K562 (cell line): ENCODE measurements around the gene ZNF503. TPM values are rescaled to one million over a fixed set of nuclear protein-coding genes. Genes with fewer than 3 reads are reported as not detected.

Experiments used
- ARID2 ChIP-seq: fragments of 450-650 bp; IDR thresholded peaks from 2 replicates; pipeline ENCODE4 v1.6.1; 2017; ENCODE audit warnings: antibody characterized with exemption, mild to moderate bottlenecking
- ATF3 ChIP-seq, 2 experiments: fragments of 450-650 bp in 1 of 2; sonication (generic) in 1 of 2; formaldehyde crosslinking in 1 of 2; IDR thresholded peaks in 1 of 2; conservative IDR thresholded peaks in 1 of 2; 2 replicates each; pipeline versions ENCODE4 v1.6.1 to v1.8.1; 2016 to 2023; ENCODE audit warnings: mild to moderate bottlenecking in 2 of 2, moderate library complexity in 2 of 2, inconsistent platforms in 1 of 2, missing genetic modification reagents in 1 of 2
- BRCA1 ChIP-seq, 2 experiments: fragments of 450-650 bp in 1 of 2; sonication (generic) in 1 of 2; formaldehyde crosslinking in 1 of 2; IDR thresholded peaks; 2 replicates each; pipeline versions ENCODE4 v1.5.0 to v1.6.1; 2017 to 2020; ENCODE audit warnings: mild to moderate bottlenecking in 1 of 2, missing genetic modification reagents in 1 of 2
- CTBP1 ChIP-seq: fragments of 450-650 bp; IDR thresholded peaks from 2 replicates; pipeline ENCODE4 v1.6.1; 2016; ENCODE audit warnings: borderline replicate concordance
- CTCF ChIP-seq, 3 experiments: IDR thresholded peaks in 2 of 3; conservative IDR thresholded peaks in 1 of 3; 2 replicates each; pipeline ENCODE4 v1.5.1; 2011 to 2012; ENCODE audit warnings: low read length in 3 of 3, mild to moderate bottlenecking in 3 of 3, control low read depth in 2 of 3, improper control_type of control experiment in 1 of 3, inconsistent platforms in 1 of 3, low read depth in 1 of 3, mixed read lengths in 1 of 3, moderate library complexity in 1 of 3; ENCODE audit not compliant: insufficient read depth in 2 of 3
- HDAC8 ChIP-seq: fragments of 450-650 bp; IDR thresholded peaks from 2 replicates; pipeline ENCODE4 v1.6.1; 2016; ENCODE audit warnings: mild to moderate bottlenecking, missing genetic modification characterization, moderate library complexity, missing compliant biosample characterization
- KHSRP ChIP-seq: fragments of 450-650 bp; IDR thresholded peaks from 2 replicates; pipeline ENCODE4 v1.6.1; 2017
- MCM2 ChIP-seq: fragments of 450-650 bp; IDR thresholded peaks from 2 replicates; pipeline ENCODE4 v1.6.1; 2017; ENCODE audit warnings: low read depth, mild to moderate bottlenecking
- MXI1 ChIP-seq: IDR thresholded peaks from 2 replicates; pipeline ENCODE4 v1.6.1; 2011; ENCODE audit warnings: low read depth, mild to moderate bottlenecking, improper control_type of control experiment, low read length
- RBFOX2 ChIP-seq: fragments of 200-400 bp; formaldehyde crosslinking; IDR thresholded peaks from 2 replicates; pipeline ENCODE4 v1.6.1; 2017; ENCODE audit warnings: low read depth, mild to moderate bottlenecking, low read length, moderate library complexity
- SMAD4 ChIP-seq: fragments of 250-450 bp; sonication (Bioruptor Pico); conservative IDR thresholded peaks from 2 replicates; pipeline ENCODE4 v1.8.0; 2021; ENCODE audit warnings: inconsistent platforms, mild to moderate bottlenecking, moderate library complexity
- SREBF1 ChIP-seq: fragments of 150-350 bp; IDR thresholded peaks from 2 replicates; pipeline ENCODE4 v1.6.1; 2014; ENCODE audit warnings: antibody characterized with exemption, low read depth, low read length, borderline replicate concordance
- TRIM28 ChIP-seq: fragments of 450-650 bp; IDR thresholded peaks from 2 replicates; pipeline ENCODE4 v1.6.1; 2017
- ZFP36 ChIP-seq: fragments of 150-350 bp; IDR thresholded peaks from 2 replicates; pipeline ENCODE4 v1.6.1; 2018; ENCODE audit warnings: low read length, low read depth; ENCODE audit not compliant: partially characterized antibody
- ZNF23 ChIP-seq: fragments of 250-450 bp; sonication (Bioruptor Pico); IDR thresholded peaks from 2 replicates; pipeline ENCODE4 v1.4.0; 2020; ENCODE audit warnings: mild to moderate bottlenecking
- ZNF263 ChIP-seq: sonication (generic); formaldehyde crosslinking; IDR thresholded peaks from 2 replicates; pipeline ENCODE4 v1.8.0; 2022; ENCODE audit warnings: mild to moderate bottlenecking, missing genetic modification reagents, borderline replicate concordance
- polyA plus RNA-seq, 8 experiments: library from polyadenylated mRNA; depleted of rRNA in 4 of 8; stranded (reverse) in 5 of 8; unstranded in 3 of 8; fragments of >200 nt; fragmentation: Nextera tagmentation in 2 of 8; fragmentation: Illumina TruSeq in 1 of 8; extraction: Ambion mirVana in 2 of 8; extraction: Trizol in 1 of 8; gene quantifications; 2 replicates each; pipeline versions ENCODE4 v1.2.1 to v1.2.3, GENCODE V29; 2011 to 2014; ENCODE audit warnings: inconsistent platforms in 1 of 8, missing spikeins in 1 of 8
- total RNA-seq, 7 experiments: library from RNA; depleted of rRNA in 6 of 7; stranded (reverse); fragments of >200 nt in 6 of 7; fragmentation: Illumina TruSeq in 2 of 7; extraction: Trizol in 2 of 7; gene quantifications; 2 replicates each; pipeline versions ENCODE4 v1.2.1 to v1.2.3, GENCODE V29; 2011 to 2021; ENCODE audit warnings: low replicate concordance in 1 of 7
- TF ChIP-seq, protein P1 (sequence below): sonication (generic); formaldehyde crosslinking; IDR thresholded peaks from 2 replicates; pipeline ENCODE4 v1.8.1; 2022; ENCODE audit warnings: missing genetic modification reagents
- TF ChIP-seq, protein P2 (sequence below): fragments of 450-650 bp; IDR thresholded peaks from 2 replicates; pipeline ENCODE4 v1.6.1; 2016
- TF ChIP-seq, protein P3 (sequence below): sonication (generic); formaldehyde crosslinking; IDR thresholded peaks from 2 replicates; pipeline ENCODE4 v1.8.0; 2022; ENCODE audit warnings: mild to moderate bottlenecking, missing genetic modification reagents, borderline replicate concordance

The ZNF503 gene
- total and polyA plus RNA-seq, 9 of the 15 experiments (the other 6 are each of a cell fraction or from before 2014, with no cell fraction given), result not detected

GRCh38 chr10:75407713-75408508 is 6.3 kb upstream of the ZNF503 start (continued):
- TF ChIP-seq, protein P1, sequence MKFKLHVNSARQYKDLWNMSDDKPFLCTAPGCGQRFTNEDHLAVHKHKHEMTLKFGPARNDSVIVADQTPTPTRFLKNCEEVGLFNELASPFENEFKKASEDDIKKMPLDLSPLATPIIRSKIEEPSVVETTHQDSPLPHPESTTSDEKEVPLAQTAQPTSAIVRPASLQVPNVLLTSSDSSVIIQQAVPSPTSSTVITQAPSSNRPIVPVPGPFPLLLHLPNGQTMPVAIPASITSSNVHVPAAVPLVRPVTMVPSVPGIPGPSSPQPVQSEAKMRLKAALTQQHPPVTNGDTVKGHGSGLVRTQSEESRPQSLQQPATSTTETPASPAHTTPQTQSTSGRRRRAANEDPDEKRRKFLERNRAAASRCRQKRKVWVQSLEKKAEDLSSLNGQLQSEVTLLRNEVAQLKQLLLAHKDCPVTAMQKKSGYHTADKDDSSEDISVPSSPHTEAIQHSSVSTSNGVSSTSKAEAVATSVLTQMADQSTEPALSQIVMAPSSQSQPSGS (CRISPR knock-in tag), result no peak
- TF ChIP-seq SREBF1, result no peak
- TF ChIP-seq CTBP1, result peak; percentile 40; the same call in 1 of the 2 replicates
- TF ChIP-seq TRIM28, result no peak
- TF ChIP-seq BRCA1 (IDR thresholded peaks at IDR 0.05), result no peak
- TF ChIP-seq BRCA1 (CRISPR knock-in tag; IDR thresholded peaks at IDR 0.05), result no peak
- TF ChIP-seq, protein P2, sequence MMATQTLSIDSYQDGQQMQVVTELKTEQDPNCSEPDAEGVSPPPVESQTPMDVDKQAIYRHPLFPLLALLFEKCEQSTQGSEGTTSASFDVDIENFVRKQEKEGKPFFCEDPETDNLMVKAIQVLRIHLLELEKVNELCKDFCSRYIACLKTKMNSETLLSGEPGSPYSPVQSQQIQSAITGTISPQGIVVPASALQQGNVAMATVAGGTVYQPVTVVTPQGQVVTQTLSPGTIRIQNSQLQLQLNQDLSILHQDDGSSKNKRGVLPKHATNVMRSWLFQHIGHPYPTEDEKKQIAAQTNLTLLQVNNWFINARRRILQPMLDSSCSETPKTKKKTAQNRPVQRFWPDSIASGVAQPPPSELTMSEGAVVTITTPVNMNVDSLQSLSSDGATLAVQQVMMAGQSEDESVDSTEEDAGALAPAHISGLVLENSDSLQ, result peak; percentile 72
- no peak for TF ChIP-seq ZNF23 (CRISPR knock-in tag)
- TF ChIP-seq, protein P3, sequence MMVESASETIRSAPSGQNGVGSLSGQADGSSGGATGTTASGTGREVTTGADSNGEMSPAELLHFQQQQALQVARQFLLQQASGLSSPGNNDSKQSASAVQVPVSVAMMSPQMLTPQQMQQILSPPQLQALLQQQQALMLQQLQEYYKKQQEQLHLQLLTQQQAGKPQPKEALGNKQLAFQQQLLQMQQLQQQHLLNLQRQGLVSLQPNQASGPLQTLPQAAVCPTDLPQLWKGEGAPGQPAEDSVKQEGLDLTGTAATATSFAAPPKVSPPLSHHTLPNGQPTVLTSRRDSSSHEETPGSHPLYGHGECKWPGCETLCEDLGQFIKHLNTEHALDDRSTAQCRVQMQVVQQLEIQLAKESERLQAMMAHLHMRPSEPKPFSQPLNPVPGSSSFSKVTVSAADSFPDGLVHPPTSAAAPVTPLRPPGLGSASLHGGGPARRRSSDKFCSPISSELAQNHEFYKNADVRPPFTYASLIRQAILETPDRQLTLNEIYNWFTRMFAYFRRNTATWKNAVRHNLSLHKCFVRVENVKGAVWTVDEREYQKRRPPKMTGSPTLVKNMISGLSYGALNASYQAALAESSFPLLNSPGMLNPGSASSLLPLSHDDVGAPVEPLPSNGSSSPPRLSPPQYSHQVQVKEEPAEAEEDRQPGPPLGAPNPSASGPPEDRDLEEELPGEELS (CRISPR knock-in tag), result no peak
- no peak for TF ChIP-seq ZNF263 (CRISPR knock-in tag)
- no peak for TF ChIP-seq HDAC8 (tag)
- TF ChIP-seq ARID2, result no peak
- no peak for TF ChIP-seq MCM2
- TF ChIP-seq SMAD4 (CRISPR knock-in tag), result peak; percentile 48
- TF ChIP-seq CTCF (IDR thresholded peaks at IDR 0.05 in 2 of 3, conservative IDR thresholded peaks at IDR 0.05 in 1 of 3; ENCODE audit: insufficient read depth in 2 of 3, low read depth in 1 of 3, low read length in 3 of 3), result peak in 2 of 3 experiments; percentile 9 to 13; a peak in 1 of 6 replicates
- TF ChIP-seq ATF3 (IDR thresholded peaks at IDR 0.05), result no peak
- no peak for TF ChIP-seq ATF3 (CRISPR knock-in tag; conservative IDR thresholded peaks at IDR 0.05)
- TF ChIP-seq MXI1, result no peak
- no peak for TF ChIP-seq KHSRP
- peak; percentile 37; the same call in 1 of the 2 replicates for TF ChIP-seq RBFOX2
- TF ChIP-seq ZFP36, result no peak
